ENCODE results near the gene MYEOV. TPM values are rescaled to one million over a fixed set of nuclear protein-coding genes. Genes with fewer than 3 reads are reported as not detected.

Gene MYEOV
- total and polyA plus RNA-seq, 9 donors = 0.12 to 0.79 (median 0.53) TPM; not detected in 3

DNA sequence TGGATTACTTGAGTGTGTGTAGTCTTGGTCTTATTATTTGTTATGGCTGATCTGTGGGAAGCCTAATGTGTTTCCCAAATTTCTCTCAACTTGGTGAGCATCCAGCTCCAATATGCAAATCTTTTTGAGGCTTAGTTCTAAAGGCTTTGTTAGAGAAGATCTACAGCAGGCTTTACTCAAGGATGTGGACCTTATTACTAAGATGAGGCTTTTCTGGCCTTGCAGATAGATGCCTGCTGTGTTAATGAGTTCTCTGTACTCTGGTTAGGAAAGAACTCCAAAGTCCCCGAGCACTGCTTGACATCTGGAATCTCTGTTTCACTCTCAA is 24.1 kb downstream of the MYEOV start:
- H3K27ac ChIP-seq = no peak overlapping the region

DNA sequence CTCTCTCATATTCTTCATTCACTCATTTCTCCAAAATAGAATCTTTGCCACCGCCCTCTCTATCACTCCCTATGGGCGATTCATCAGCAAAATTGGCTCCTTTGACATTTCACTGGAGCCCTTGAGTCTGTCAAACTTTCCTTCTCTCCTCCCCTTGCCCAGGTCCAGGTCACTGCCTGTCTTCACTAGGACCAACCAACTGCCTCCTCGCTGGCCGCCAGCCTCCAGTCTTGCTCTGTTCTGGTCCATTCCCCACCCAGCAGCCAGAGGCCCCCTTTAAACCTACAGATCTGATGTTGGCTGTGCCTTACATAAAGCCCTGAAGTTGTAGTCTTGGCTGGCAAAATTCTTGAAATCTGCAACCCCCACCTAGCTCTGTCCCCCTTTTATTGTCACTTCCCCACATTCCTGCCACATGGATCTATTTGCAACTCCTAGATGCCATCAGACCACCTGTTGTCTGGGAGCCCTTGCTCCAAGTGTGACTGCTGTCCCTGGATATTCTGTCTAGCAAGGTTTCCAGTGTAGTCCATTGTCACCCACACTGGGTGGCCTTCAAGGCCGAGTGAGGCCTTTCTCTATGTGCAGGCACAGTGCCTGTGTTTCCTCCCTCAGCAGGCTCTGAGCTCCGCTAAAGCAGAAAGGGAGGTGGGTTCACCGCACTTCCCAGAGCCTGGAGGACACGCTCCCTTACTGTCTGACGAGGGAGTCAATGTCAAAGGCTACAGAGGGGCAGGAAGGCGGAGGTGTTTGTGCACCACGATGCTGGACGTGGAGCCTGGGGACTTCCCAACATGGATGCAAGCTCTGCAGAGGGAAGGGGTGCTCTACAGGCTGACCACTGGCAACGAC is 25.5 kb downstream of the MYEOV start:
- WGBS, 3 donors = 72 to 78% (median 77%) methylated on average over 13 of the region's 13 CpGs
- no peak for DNase-seq
- Histone ChIP-seq H3K27ac (no peak overlapping the region), H3K36me3 (no peaks in the 10 kb centered on the region), H3K4me3 (no peak overlapping the region), H3K4me1 (ENCODE audit: insufficient read depth) (no peaks in the 10 kb centered on the region), H3K9me3 (no peaks in the 10 kb centered on the region), H3K27me3 (no peaks in the 10 kb centered on the region)
- no peak for TF ChIP-seq POLR2A (IDR thresholded peaks at IDR 0.05)
- TF ChIP-seq EP300 (IDR thresholded peaks at IDR 0.05) = no peak
- TF ChIP-seq, protein P1, sequence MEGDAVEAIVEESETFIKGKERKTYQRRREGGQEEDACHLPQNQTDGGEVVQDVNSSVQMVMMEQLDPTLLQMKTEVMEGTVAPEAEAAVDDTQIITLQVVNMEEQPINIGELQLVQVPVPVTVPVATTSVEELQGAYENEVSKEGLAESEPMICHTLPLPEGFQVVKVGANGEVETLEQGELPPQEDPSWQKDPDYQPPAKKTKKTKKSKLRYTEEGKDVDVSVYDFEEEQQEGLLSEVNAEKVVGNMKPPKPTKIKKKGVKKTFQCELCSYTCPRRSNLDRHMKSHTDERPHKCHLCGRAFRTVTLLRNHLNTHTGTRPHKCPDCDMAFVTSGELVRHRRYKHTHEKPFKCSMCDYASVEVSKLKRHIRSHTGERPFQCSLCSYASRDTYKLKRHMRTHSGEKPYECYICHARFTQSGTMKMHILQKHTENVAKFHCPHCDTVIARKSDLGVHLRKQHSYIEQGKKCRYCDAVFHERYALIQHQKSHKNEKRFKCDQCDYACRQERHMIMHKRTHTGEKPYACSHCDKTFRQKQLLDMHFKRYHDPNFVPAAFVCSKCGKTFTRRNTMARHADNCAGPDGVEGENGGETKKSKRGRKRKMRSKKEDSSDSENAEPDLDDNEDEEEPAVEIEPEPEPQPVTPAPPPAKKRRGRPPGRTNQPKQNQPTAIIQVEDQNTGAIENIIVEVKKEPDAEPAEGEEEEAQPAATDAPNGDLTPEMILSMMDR (IDR thresholded peaks at IDR 0.05) = no peak
- intact Hi-C loops (cut with DNase I) = loop anchor here in 1 of 4 donors (10.0 kb wide), 1 partner anchor 65 kb away; no protein-coding TSS in a partner anchor

More for the DNA sequence above, 24.1 kb downstream of the MYEOV start:
- intact Hi-C loops (cut with DNase I) = loop anchor here in 1 of 4 donors (10.0 kb wide), 1 partner anchor 67 kb away; no protein-coding TSS in a partner anchor
- WGBS, 3 donors = 54 to 64% (median 59%) methylated on average over 1 of the region's 1 CpG
- H3K27me3 ChIP-seq = no peaks in the 10 kb centered on the region
- H3K4me3 ChIP-seq = no peak overlapping the region
- no peak for DNase-seq
- no peaks in the 10 kb centered on the region for H3K4me1 ChIP-seq (ENCODE audit: insufficient read depth)
- TF ChIP-seq EP300 (IDR thresholded peaks at IDR 0.05) (no peak), POLR2A (IDR thresholded peaks at IDR 0.05) (no peak)
- TF ChIP-seq, protein P1 (IDR thresholded peaks at IDR 0.05) = no peak
- H3K36me3 ChIP-seq = no peaks in the 10 kb centered on the region
- no peaks in the 10 kb centered on the region for H3K9me3 ChIP-seq

DNA sequence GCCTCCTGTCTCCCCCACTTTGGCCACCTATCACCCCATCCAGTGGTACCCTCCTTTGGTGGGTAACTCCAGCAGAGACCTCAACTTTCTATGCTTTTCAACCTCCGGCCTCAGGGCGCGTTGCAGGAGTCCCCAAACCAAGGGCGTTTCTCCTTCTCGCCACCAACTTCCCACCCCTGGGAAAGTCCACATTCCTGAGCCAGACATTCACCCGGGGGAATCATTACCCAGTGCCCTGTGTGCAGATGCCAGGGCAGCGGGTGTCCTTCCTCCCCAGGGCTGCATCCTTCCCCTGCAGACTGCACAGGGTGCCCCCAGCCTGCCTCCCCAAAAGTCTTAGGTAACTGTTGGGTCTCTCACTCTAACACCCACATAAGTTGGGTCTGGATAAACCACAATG is 26.4 kb downstream of the MYEOV start:
- no peaks in the 10 kb centered on the region for H3K9me3 ChIP-seq
- no peaks in the 10 kb centered on the region for H3K4me1 ChIP-seq (ENCODE audit: insufficient read depth)
- H3K36me3 ChIP-seq = no peaks in the 10 kb centered on the region
- no peaks in the 10 kb centered on the region for H3K27me3 ChIP-seq
- 80 to 90% (median 84%) methylated on average over 7 of the region's 7 CpGs for WGBS, 3 donors
- intact Hi-C loops (cut with DNase I) = no loop called here
- TF ChIP-seq EP300 (IDR thresholded peaks at IDR 0.05) = no peak
- no peak for TF ChIP-seq POLR2A (IDR thresholded peaks at IDR 0.05)
- TF ChIP-seq, protein P1 (IDR thresholded peaks at IDR 0.05) = no peak
- H3K27ac ChIP-seq = no peak overlapping the region
- no peak for DNase-seq
- no peak overlapping the region for H3K4me3 ChIP-seq

DNA sequence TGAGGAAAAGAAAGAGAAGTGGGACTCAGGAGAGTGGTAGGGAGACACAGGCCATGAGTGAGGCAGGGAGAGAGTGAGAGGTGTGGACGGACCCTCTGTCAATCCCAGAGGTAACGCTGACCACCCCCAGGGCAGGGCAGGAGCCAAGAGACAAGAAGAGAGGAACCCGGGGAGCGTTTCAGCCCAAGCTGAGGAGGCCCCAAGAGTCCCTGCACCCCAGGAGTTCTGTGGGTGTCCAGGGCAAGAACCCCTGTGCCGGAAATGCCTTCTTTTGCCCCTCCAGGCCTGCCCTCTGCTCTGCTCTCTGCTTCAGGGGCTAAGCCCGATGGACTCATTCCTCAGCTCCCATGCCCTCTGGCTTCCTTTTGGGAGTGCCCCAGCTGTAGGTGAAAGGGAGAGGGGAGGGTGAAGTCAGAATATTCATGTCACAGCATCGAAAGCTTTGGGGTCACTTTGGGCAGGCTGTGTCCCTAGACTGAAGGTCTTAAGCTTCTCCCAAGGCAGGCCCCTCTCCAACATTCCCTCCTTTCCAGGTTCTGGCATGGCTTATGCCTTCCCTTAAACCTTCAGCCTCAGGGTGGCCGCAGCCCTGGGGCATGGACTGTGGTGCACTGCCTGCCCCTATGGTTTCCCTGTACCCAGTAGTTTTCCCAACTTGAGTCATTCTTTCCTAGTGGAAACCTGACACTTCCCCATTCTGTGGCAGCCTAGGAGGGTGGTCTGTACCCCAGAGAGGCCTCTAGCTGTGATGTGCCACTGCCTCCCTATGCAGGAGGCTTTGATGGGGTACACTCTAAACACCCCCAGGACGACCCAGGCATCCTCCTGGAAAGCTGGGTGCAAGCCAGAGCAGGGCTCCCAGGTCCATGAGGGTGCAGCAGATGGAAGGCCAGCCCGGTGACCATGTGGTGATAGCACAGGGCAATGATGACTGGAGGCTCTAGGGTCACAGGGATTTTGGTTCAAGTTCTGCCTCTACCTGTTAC is 27.1 kb downstream of the MYEOV start:
- no peak for DNase-seq
- H3K36me3 ChIP-seq = no peaks in the 10 kb centered on the region
- no peaks in the 10 kb centered on the region for H3K27me3 ChIP-seq
- no peaks in the 10 kb centered on the region for H3K9me3 ChIP-seq
- no peak overlapping the region for H3K27ac ChIP-seq
- H3K4me3 ChIP-seq = no peak overlapping the region
- H3K4me1 ChIP-seq (ENCODE audit: insufficient read depth) = no peaks in the 10 kb centered on the region
- TF ChIP-seq POLR2A (IDR thresholded peaks at IDR 0.05) = no peak
- TF ChIP-seq, protein P1 (IDR thresholded peaks at IDR 0.05) = no peak
- no peak for TF ChIP-seq EP300 (IDR thresholded peaks at IDR 0.05)
- WGBS, 3 donors = 78 to 80% (median 78%) methylated on average over 9 to 10 of the region's 10 CpGs
- intact Hi-C loops (cut with DNase I) = no loop called here
